ENCODE results near the gene LUZP2.

GRCh38 chr11:24779791-24780190 is 282.9 kb downstream of the LUZP2 start:
- TF ChIP-seq CTCF (IDR thresholded peaks at IDR 0.05) (no peak), POLR2A (IDR thresholded peaks at IDR 0.05; ENCODE audit: low read depth) (no peak)
